ENCODE measurements around the gene JARID2. TPM values are rescaled to one million over a fixed set of nuclear protein-coding genes. Genes with fewer than 3 reads are reported as not detected.
A peak's percentile ranks its signal among the peaks of the same experiment; 100 is the strongest.

JARID2 gene
- total RNA-seq, 1 donor from 2014 or later: 24.2 TPM

DNA sequence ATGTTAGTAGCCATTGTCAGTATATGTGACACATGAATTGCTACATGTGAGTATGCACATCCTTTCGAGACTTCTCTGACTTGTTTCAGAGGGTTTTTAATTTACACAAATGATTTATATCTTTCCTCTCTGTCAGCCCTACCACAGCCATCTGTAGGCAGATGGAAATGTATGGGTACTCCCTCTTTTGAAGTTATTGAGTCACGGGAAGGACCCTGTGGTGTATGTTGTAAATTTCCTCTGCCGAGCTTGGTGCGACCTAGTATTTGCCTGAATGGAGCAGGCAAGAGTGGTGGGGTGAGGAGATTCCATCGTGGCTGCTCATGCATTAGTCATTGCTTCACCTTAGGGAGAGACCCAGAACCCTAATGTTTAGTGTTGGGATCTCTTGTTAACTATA, 171.9 kb downstream of the JARID2 start:
- TF ChIP-seq, protein P1, sequence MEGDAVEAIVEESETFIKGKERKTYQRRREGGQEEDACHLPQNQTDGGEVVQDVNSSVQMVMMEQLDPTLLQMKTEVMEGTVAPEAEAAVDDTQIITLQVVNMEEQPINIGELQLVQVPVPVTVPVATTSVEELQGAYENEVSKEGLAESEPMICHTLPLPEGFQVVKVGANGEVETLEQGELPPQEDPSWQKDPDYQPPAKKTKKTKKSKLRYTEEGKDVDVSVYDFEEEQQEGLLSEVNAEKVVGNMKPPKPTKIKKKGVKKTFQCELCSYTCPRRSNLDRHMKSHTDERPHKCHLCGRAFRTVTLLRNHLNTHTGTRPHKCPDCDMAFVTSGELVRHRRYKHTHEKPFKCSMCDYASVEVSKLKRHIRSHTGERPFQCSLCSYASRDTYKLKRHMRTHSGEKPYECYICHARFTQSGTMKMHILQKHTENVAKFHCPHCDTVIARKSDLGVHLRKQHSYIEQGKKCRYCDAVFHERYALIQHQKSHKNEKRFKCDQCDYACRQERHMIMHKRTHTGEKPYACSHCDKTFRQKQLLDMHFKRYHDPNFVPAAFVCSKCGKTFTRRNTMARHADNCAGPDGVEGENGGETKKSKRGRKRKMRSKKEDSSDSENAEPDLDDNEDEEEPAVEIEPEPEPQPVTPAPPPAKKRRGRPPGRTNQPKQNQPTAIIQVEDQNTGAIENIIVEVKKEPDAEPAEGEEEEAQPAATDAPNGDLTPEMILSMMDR (IDR thresholded peaks at IDR 0.05; ENCODE audit: insufficient read depth, low read depth, low read length): no peak
- no peak for TF ChIP-seq EZH2 (IDR thresholded peaks at IDR 0.05; ENCODE audit: insufficient read depth, low read length)
- Histone ChIP-seq H3K9me3 (ENCODE audit: insufficient read depth, low read depth, low read length) (peaks cover 7% of the 10 kb centered on the region), H3K36me3 (ENCODE audit: insufficient read depth, low read length) (no peaks in the 10 kb centered on the region), H3K4me2 (ENCODE audit: low read length) (peak overlapping the region; percentile 29), H3K27me3 (ENCODE audit: insufficient read depth, low read length) (no peaks in the 10 kb centered on the region), H3K4me3 (ENCODE audit: insufficient read depth, low read depth, low read length) (no peak overlapping the region), H3K79me2 (ENCODE audit: insufficient read depth, low read length) (peaks cover 51% of the 10 kb centered on the region), H3K9ac (ENCODE audit: low read length) (no peak overlapping the region), H3K4me1 (ENCODE audit: insufficient read depth, low read length) (peaks cover 9% of the 10 kb centered on the region), H2AFZ (ENCODE audit: low read depth, low read length) (no peak overlapping the region), H4K20me1 (ENCODE audit: insufficient read depth, low read length) (peaks cover 64% of the 10 kb centered on the region), H3K27ac (ENCODE audit: low read depth, low read length) (no peak overlapping the region)
- Mint-ChIP-seq H3K27ac (ENCODE audit: unreplicated experiment) (peak overlapping the region; percentile 75), H3K36me3 (ENCODE audit: low read depth, unreplicated experiment) (peaks cover 16% of the 10 kb centered on the region), H3K4me3 (ENCODE audit: unreplicated experiment) (no peak overlapping the region), H3K27me3 (ENCODE audit: low read depth, unreplicated experiment) (no peaks in the 10 kb centered on the region), H3K9me3 (ENCODE audit: unreplicated experiment) (peaks cover 2% of the 10 kb centered on the region), H3K4me1 (ENCODE audit: low read depth, unreplicated experiment) (peaks cover 32% of the 10 kb centered on the region)
- peak; percentile 84 for DNase-seq (ENCODE audit: low read depth)
- FAIRE-seq: no peak

GRCh38 chr6:15419493-15419892, 173.6 kb downstream of the JARID2 start:
- H3K36me3 Mint-ChIP-seq (ENCODE audit: low read depth, unreplicated experiment): peaks cover 21% of the 10 kb centered on the region
- Histone ChIP-seq H2AFZ (ENCODE audit: low read depth, low read length) (no peak overlapping the region), H3K4me2 (ENCODE audit: low read length) (no peak overlapping the region), H3K9me3 (ENCODE audit: insufficient read depth, low read depth, low read length) (peaks cover 7% of the 10 kb centered on the region), H4K20me1 (ENCODE audit: insufficient read depth, low read length) (peaks cover 64% of the 10 kb centered on the region), H3K4me3 (ENCODE audit: insufficient read depth, low read depth, low read length) (no peak overlapping the region), H3K36me3 (ENCODE audit: insufficient read depth, low read length) (no peaks in the 10 kb centered on the region), H3K79me2 (ENCODE audit: insufficient read depth, low read length) (peaks cover 64% of the 10 kb centered on the region), H3K27ac (ENCODE audit: low read depth, low read length) (no peak overlapping the region), H3K9ac (ENCODE audit: low read length) (no peak overlapping the region), H3K27me3 (ENCODE audit: insufficient read depth, low read length) (no peaks in the 10 kb centered on the region), H3K4me1 (ENCODE audit: insufficient read depth, low read length) (peaks cover 7% of the 10 kb centered on the region)
- no peak overlapping the region for H3K4me3 Mint-ChIP-seq (ENCODE audit: unreplicated experiment)
- H3K9me3 Mint-ChIP-seq (ENCODE audit: unreplicated experiment): peaks cover 2% of the 10 kb centered on the region
- no peak for TF ChIP-seq EZH2 (IDR thresholded peaks at IDR 0.05; ENCODE audit: insufficient read depth, low read length)
- TF ChIP-seq, protein P1 (IDR thresholded peaks at IDR 0.05; ENCODE audit: insufficient read depth, low read depth, low read length): no peak
- peaks cover 26% of the 10 kb centered on the region for H3K4me1 Mint-ChIP-seq (ENCODE audit: low read depth, unreplicated experiment)
- no peak for FAIRE-seq
- H3K27ac Mint-ChIP-seq (ENCODE audit: unreplicated experiment): no peak overlapping the region
- no peaks in the 10 kb centered on the region for H3K27me3 Mint-ChIP-seq (ENCODE audit: low read depth, unreplicated experiment)
- DNase-seq (ENCODE audit: low read depth): no peak

- no peak overlapping the region for H3K4me3 Mint-ChIP-seq (ENCODE audit: unreplicated experiment)
- H3K27ac ChIP-seq (ENCODE audit: low read depth, low read length): no peak overlapping the region
- FAIRE-seq: no peak
Observed at GRCh38 chr6:15420959-15421438, 175.1 kb downstream of the JARID2 start.

More at GRCh38 chr6:15420959-15421438, 175.1 kb downstream of the JARID2 start:
- Histone ChIP-seq H3K4me2 (ENCODE audit: low read length) (no peak overlapping the region), H3K79me2 (ENCODE audit: insufficient read depth, low read length) (peaks cover 78% of the 10 kb centered on the region), H3K36me3 (ENCODE audit: insufficient read depth, low read length) (no peaks in the 10 kb centered on the region), H3K9me3 (ENCODE audit: insufficient read depth, low read depth, low read length) (peaks cover 7% of the 10 kb centered on the region), H2AFZ (ENCODE audit: low read depth, low read length) (no peak overlapping the region), H3K4me1 (ENCODE audit: insufficient read depth, low read length) (peaks cover 7% of the 10 kb centered on the region), H3K27me3 (ENCODE audit: insufficient read depth, low read length) (no peaks in the 10 kb centered on the region), H3K9ac (ENCODE audit: low read length) (no peak overlapping the region), H3K4me3 (ENCODE audit: insufficient read depth, low read depth, low read length) (no peak overlapping the region), H4K20me1 (ENCODE audit: insufficient read depth, low read length) (peaks cover 80% of the 10 kb centered on the region)
- no peak for DNase-seq (ENCODE audit: low read depth)
- no peak for TF ChIP-seq EZH2 (IDR thresholded peaks at IDR 0.05; ENCODE audit: insufficient read depth, low read length)
- TF ChIP-seq, protein P1 (IDR thresholded peaks at IDR 0.05; ENCODE audit: insufficient read depth, low read depth, low read length): no peak
- peaks cover 27% of the 10 kb centered on the region for H3K4me1 Mint-ChIP-seq (ENCODE audit: low read depth, unreplicated experiment)
- peak overlapping the region; percentile 38 for H3K27ac Mint-ChIP-seq (ENCODE audit: unreplicated experiment)
- H3K9me3 Mint-ChIP-seq (ENCODE audit: unreplicated experiment): peaks cover 2% of the 10 kb centered on the region
- H3K27me3 Mint-ChIP-seq (ENCODE audit: low read depth, unreplicated experiment): no peaks in the 10 kb centered on the region
- peaks cover 19% of the 10 kb centered on the region for H3K36me3 Mint-ChIP-seq (ENCODE audit: low read depth, unreplicated experiment)
